ENCODE measurements around the gene KAZN.

Gene KAZN

GRCh38 chr1:14598498-14599182 lies at the start of gene KAZN:
TSS of gene KAZN (plus strand) at chr1:14598685.
- DNase-seq (ENCODE audit: insufficient read length, low spot score): peak; percentile 23
- TF ChIP-seq POLR2A (IDR thresholded peaks at IDR 0.05; ENCODE audit: low read depth, low read length): peak; percentile 26; the same call in 1 of the 2 replicates
- FAIRE-seq: no peak

DNA sequence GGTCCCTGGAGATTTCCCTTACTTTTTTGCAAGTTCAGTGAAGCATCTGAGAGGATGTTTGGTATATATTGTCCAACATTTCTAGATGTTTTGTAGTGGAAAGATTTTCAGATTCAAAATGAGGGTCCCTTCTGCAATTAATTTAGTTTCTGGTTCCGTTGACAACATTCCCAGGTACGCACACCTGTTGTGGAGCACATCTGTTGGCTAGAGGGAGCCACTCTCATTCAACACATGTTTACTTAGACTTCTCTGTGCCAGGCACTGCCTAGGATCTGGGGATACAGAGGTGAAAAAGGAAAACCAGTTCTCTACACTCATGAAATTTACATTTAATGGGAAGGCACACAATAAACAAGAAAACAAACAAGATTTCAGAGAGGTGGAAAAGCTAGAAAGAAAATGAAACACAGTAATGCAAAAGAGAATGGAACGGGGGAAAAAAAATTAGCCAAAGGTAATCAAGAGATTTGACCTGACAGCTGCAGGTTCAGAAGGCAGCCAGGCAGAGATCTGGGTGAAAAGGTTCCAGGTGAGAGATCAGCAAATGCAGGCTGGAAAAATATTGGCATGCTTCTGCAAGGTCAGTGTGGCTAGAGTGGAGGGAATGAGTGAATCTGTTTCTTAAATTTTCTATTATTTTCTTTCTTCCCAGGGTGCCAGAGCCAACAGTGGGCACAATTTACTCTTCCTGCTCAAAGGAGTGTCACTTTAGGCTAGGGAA lies 48.4 kb upstream of the KAZN start:
- no peak for TF ChIP-seq POLR2A (IDR thresholded peaks at IDR 0.05; ENCODE audit: low read depth, low read length)
- FAIRE-seq: no peak
- no peak for DNase-seq (ENCODE audit: insufficient read length, low spot score)

- FAIRE-seq (no peak), DNase-seq (ENCODE audit: insufficient read length, low spot score) (no peak)
- TF ChIP-seq POLR2A (IDR thresholded peaks at IDR 0.05; ENCODE audit: low read depth, low read length): no peak
Measured at GRCh38 chr1:14551386-14551785, 47.1 kb upstream of the KAZN start.

GRCh38 chr1:14552246-14552965 lies 46.1 kb upstream of the KAZN start:
- FAIRE-seq (no peak), DNase-seq (ENCODE audit: insufficient read length, low spot score) (no peak)
- no peak for TF ChIP-seq POLR2A (IDR thresholded peaks at IDR 0.05; ENCODE audit: low read depth, low read length)

DNA sequence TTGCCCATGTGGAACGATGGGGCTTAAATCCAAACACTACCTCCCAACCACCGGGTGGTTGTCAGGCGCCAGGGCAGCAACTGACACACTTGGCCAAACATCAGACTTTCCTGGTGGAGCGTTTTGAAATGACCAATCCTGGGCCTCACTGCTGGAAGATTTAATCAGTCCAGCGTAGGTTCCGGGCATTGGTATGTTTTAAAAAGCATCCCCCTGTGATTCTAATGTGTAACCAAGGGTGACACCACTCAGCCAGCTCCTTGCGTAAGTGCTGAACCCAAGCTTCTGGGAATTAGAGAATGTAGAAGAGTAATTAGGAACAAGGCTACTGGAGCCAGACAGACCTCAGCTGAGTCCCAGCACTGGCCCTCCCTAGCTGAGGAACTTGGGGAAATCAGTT lies 44.8 kb upstream of the KAZN start:
- no peak for TF ChIP-seq POLR2A (IDR thresholded peaks at IDR 0.05; ENCODE audit: low read depth, low read length)

DNA sequence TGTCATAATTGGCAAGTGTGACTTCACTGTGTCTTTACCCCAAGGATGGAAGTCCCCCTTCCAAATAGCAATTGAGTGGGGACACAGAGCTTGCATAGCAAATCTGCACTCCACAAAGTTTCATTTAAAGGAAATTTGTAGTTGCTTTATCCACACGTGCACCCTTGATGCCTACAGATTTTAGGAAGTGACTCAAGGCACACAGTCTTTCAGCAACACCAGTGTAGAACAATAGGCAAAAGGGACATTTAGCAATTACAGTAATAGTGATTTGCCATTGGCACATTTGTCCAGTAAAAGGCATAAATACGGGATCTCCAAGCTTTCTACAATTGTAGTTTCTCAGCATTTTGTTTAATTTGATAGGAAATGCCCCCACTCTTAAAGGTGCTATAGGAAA lies 43.4 kb upstream of the KAZN start:
- TF ChIP-seq POLR2A (IDR thresholded peaks at IDR 0.05; ENCODE audit: low read depth, low read length): no peak
- FAIRE-seq (no peak), DNase-seq (ENCODE audit: insufficient read length, low spot score) (no peak)

More for the DNA sequence above, 44.8 kb upstream of the KAZN start:
- DNase-seq (ENCODE audit: insufficient read length, low spot score) (no peak), FAIRE-seq (no peak)

DNA sequence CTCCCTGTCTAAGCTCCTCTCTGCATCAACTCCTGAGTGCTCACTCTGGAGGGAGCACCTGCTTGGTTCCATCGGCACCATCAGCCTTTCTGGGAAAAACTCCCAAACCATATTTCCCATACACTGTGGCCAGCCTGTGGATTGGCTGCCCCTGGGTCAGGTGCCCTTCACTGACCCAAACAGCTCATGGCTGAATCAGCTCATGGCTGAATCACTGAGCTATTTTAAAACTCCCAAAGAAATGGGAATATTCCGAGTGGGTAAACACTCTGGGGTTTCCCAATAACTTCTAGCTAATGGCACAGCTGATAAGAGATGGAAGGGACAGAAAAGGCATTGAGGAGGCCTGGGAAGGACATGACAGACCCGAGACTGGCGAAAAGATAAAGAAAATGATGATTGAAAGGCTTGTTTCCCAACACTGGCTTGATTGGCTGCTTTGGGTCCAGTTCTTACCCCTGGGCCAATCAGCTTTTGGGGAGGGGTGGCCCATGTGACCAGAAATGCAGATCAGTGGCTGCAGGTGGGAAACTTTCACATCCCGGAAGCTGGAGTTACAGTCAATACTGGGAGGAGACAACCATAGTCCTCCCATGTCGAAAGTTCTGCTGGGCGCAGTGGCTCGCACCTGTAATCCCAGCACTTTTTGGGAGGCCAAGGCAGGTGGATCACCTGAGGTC lies 37.3 kb upstream of the KAZN start:
- FAIRE-seq: peak; percentile 58
- DNase-seq (ENCODE audit: insufficient read length, low spot score): peak; percentile 51
- TF ChIP-seq POLR2A (IDR thresholded peaks at IDR 0.05; ENCODE audit: low read depth, low read length): no peak

- DNase-seq (ENCODE audit: insufficient read length, low spot score): no peak
- TF ChIP-seq POLR2A (IDR thresholded peaks at IDR 0.05; ENCODE audit: low read depth, low read length): no peak
- no peak for FAIRE-seq
Measured at GRCh38 chr1:14565090-14565489, 33.4 kb upstream of the KAZN start.

DNA sequence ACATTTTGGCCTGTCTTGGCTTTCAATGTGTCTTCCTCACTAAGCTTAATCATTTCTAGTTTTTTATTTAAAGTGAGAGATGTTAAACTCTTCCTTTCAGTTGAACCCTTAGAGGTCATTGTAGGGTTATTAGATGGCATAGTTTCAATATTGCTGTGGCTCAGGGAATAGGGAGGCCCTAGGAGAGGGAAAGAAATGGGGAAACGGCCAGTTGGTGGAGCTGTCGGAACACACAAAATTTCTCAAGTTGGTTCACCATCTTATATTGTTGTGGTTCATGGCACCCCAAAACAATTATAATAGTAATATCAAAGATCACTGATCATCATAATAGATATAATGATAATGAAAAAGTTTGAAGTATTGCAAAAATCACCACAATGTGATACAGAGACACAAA lies 31.4 kb upstream of the KAZN start:
- no peak for DNase-seq (ENCODE audit: insufficient read length, low spot score)
- no peak for TF ChIP-seq POLR2A (IDR thresholded peaks at IDR 0.05; ENCODE audit: low read depth, low read length)
- no peak for FAIRE-seq

DNA sequence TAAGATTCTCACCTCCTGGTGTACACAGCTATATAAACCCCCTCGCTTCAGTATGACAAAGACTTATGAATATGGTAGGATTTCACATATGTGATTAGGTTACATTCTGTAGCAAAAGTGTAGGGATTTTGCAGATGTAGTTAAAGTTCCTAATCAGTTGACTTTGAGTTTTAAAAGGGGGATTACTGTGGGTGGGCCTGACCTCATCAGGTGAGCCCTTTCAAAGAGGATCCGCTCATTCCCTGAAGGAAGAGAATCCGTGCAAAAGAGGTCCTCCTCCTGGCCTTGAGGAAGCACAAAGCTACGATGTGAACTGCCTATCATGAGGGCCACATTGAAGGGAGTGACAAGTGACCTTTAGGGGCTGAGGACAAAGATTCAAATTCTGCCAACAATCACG lies 30.6 kb upstream of the KAZN start:
- no peak for FAIRE-seq

DNA sequence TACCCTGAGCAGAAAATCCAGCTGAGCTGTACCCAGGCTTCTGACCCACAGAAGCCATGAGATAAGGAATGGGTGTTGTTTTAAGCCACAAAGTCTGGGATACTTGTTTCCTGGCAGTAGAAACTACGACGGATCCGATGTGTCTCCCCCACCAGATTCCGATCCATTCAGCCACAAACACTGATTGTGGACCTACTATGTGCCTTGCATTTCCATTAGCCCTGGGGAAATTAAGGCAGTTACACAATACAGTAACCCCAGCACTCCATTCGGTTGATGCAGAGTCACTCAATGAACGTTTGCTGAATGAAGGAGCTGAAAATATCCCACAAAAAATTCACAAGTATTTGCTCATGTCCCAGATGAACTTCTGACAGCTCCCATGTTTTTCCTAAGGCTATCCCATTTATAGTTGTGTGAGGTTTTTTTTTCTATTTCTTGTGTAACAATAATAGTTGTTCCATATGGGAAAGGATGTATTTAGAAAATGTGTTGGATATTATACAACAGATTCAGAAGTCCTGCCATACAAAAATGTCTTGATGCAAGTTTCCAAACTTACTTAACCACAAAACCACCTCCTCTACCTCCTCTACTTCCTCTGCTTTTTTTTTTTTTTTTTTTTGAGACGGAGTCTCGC lies 29.6 kb upstream of the KAZN start:
- TF ChIP-seq POLR2A (IDR thresholded peaks at IDR 0.05; ENCODE audit: low read depth, low read length): no peak
- DNase-seq (ENCODE audit: insufficient read length, low spot score): no peak
- FAIRE-seq: no peak

More for the DNA sequence above, 30.6 kb upstream of the KAZN start:
- no peak for DNase-seq (ENCODE audit: insufficient read length, low spot score)
- no peak for TF ChIP-seq POLR2A (IDR thresholded peaks at IDR 0.05; ENCODE audit: low read depth, low read length)

DNA sequence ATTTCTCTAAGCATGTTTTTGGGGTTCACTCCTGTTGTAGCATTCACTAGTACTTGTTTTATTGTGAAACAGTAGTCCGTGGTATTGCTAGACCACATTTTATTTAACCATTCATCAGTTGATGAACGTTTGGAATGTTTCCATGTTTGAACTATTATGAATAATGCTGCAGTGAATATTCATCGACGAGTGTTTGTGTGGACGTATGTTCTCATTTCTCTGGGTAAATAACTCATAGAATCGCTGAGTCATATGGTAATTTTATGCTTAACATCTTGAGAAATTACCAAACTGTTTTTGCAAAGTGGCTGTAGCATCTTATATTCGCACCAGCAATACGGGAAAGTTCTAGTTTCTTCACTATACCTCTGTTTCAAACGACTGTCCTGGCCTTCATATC lies 28.0 kb upstream of the KAZN start:
- FAIRE-seq (no peak), DNase-seq (ENCODE audit: insufficient read length, low spot score) (no peak)

More for the DNA sequence above, 28.0 kb upstream of the KAZN start:
- TF ChIP-seq POLR2A (IDR thresholded peaks at IDR 0.05; ENCODE audit: low read depth, low read length): no peak

Data from H54 (cell line).